Osteoblast (primary cell): ENCODE results near the gene ESRRG. TPM values are rescaled to one million over a fixed set of nuclear protein-coding genes. Genes with fewer than 3 reads are reported as not detected.

Experiments used
- DNase-seq: peaks from one replicate; pipeline ENCODE4 v3.0.0; 2011; ENCODE audit warnings: low spot score, mixed read lengths; ENCODE audit not compliant: insufficient read length; ENCODE audit errors: missing footprints
- H2AFZ ChIP-seq: 2 replicates; pipeline ENCODE4 v1.6.0; 2011; ENCODE audit warnings: mild to moderate bottlenecking, low read length
- H3K27ac ChIP-seq: 2 replicates; pipeline ENCODE4 v1.5.1; 2011; ENCODE audit warnings: mild to moderate bottlenecking, low read depth, low read length, moderate library complexity
- H3K27me3 ChIP-seq: 2 replicates; pipeline ENCODE4 v1.6.0; 2012; ENCODE audit warnings: mild to moderate bottlenecking, control low read depth, inconsistent platforms, low read length, moderate library complexity; ENCODE audit not compliant: insufficient read depth
- H3K36me3 ChIP-seq: 2 replicates; pipeline ENCODE4 v1.5.1; 2011; ENCODE audit warnings: mild to moderate bottlenecking, low read length, control low read depth, moderate library complexity; ENCODE audit not compliant: insufficient read depth
- H3K4me1 ChIP-seq: 2 replicates; pipeline ENCODE4 v1.5.1; 2011; ENCODE audit warnings: mild to moderate bottlenecking, low read length, control low read depth, moderate library complexity; ENCODE audit not compliant: insufficient read depth
- H3K4me2 ChIP-seq: 2 replicates; pipeline ENCODE4 v1.6.0; 2011; ENCODE audit warnings: mild to moderate bottlenecking, low read length; ENCODE audit not compliant: insufficient read depth
- H3K4me3 ChIP-seq: fragments of 200-600 bp; sonication (generic); 3 replicates; pipeline ENCODE4 v1.5.1; 2012; ENCODE audit warnings: mild to moderate bottlenecking, low read length, inconsistent platforms; ENCODE audit not compliant: insufficient read depth
- H3K79me2 ChIP-seq: 2 replicates; pipeline ENCODE4 v1.6.0; 2012; ENCODE audit warnings: mild to moderate bottlenecking, low read length, control low read depth, inconsistent platforms; ENCODE audit not compliant: insufficient read depth
- H3K9me3 ChIP-seq: 2 replicates; pipeline ENCODE4 v1.5.1; 2011; ENCODE audit warnings: low read depth, low read length, control low read depth
- H4K20me1 ChIP-seq: 2 replicates; pipeline ENCODE4 v1.6.0; 2012; ENCODE audit warnings: mild to moderate bottlenecking, low read length, control low read depth; ENCODE audit not compliant: insufficient read depth
- total RNA-seq: library from RNA; depleted of rRNA; stranded (reverse); fragments of >200 nt; gene quantifications from 2 replicates; pipeline ENCODE4 v1.2.3, GENCODE V29; 2012
- TF ChIP-seq, protein P1 (sequence below): IDR thresholded peaks from 2 replicates; pipeline ENCODE4 v1.5.1; 2011; ENCODE audit warnings: mild to moderate bottlenecking, low read depth, low read length, moderate library complexity; ENCODE audit errors: extremely low read depth

The ESRRG gene
- total RNA-seq, 1 donor = not detected

DNA sequence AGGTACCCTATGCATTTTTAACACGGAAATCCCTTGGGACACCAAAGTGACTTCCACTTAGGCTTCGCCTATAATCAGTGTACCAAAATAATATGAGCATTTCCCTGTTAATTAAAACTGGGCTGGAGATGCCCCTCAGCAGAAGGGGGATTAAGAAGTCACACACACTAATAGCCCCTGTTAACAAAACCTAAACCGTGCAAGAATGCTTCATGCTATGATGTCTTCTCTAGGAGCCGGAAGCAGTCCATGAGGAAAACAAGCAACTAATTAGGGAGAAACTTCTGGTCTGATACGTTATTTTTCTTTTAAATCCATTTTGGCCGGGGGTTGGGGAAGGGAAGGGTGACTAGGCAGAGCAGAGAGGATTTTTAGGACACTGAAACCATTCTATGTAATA lies 123.4 kb downstream of the ESRRG start:
- Histone ChIP-seq H3K27me3 (no peaks in the 10 kb centered on the region), H3K9me3 (no peaks in the 10 kb centered on the region), H3K4me1 (peaks cover 8% of the 10 kb centered on the region), H3K4me3 (no peak overlapping the region), H4K20me1 (no peaks in the 10 kb centered on the region), H3K4me2 (no peak overlapping the region), H3K27ac (no peak overlapping the region), H2AFZ (peak overlapping the region; percentile 100), H3K36me3 (no peaks in the 10 kb centered on the region), H3K79me2 (no peaks in the 10 kb centered on the region)
- DNase-seq = no peak
- TF ChIP-seq, protein P1, sequence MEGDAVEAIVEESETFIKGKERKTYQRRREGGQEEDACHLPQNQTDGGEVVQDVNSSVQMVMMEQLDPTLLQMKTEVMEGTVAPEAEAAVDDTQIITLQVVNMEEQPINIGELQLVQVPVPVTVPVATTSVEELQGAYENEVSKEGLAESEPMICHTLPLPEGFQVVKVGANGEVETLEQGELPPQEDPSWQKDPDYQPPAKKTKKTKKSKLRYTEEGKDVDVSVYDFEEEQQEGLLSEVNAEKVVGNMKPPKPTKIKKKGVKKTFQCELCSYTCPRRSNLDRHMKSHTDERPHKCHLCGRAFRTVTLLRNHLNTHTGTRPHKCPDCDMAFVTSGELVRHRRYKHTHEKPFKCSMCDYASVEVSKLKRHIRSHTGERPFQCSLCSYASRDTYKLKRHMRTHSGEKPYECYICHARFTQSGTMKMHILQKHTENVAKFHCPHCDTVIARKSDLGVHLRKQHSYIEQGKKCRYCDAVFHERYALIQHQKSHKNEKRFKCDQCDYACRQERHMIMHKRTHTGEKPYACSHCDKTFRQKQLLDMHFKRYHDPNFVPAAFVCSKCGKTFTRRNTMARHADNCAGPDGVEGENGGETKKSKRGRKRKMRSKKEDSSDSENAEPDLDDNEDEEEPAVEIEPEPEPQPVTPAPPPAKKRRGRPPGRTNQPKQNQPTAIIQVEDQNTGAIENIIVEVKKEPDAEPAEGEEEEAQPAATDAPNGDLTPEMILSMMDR = no peak

- H3K79me2 ChIP-seq = no peaks in the 10 kb centered on the region
- no peaks in the 10 kb centered on the region for H3K9me3 ChIP-seq
- H2AFZ ChIP-seq = no peak overlapping the region
- no peaks in the 10 kb centered on the region for H3K27me3 ChIP-seq
- H4K20me1 ChIP-seq = no peaks in the 10 kb centered on the region
- H3K4me3 ChIP-seq = no peak overlapping the region
- no peak overlapping the region for H3K27ac ChIP-seq
- H3K36me3 ChIP-seq = no peaks in the 10 kb centered on the region
- TF ChIP-seq, protein P1 = no peak
- H3K4me1 ChIP-seq = peaks cover 8% of the 10 kb centered on the region
- DNase-seq = no peak
- no peak overlapping the region for H3K4me2 ChIP-seq
Observed at GRCh38 chr1:216598448-216598847, 124.8 kb downstream of the ESRRG start.

DNA sequence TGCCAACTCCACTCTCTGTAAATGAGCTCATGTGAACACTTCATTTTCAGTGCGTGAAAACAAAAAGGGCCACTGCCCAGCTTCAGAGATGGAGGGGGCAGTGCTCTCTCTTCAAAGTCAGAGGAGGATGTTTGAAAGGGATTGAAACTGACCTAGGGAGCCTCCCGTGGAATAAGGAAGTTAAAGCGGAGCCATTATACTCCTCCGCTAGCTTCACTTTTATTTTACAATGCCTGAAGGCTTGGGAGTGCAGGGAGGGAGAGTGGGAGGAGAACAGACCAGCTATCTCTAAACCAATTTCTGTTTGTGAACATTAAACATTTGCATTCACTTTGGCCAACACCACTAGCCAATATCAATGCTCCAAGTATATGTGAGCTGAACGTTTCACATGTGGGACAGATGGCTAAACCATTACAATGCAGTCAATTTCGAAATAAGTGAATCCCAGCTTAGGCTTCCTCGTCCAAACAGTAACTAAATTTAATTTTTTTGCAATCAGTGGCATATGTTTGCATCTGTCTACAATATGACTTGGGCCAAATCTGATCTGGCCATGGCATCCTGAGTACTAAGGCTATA lies 126.9 kb downstream of the ESRRG start:
- H4K20me1 ChIP-seq = no peaks in the 10 kb centered on the region
- no peak overlapping the region for H3K4me3 ChIP-seq
- no peaks in the 10 kb centered on the region for H3K9me3 ChIP-seq
- DNase-seq = no peak
- H3K27me3 ChIP-seq = no peaks in the 10 kb centered on the region
- H2AFZ ChIP-seq = no peak overlapping the region
- no peaks in the 10 kb centered on the region for H3K36me3 ChIP-seq
- no peak overlapping the region for H3K27ac ChIP-seq
- H3K4me1 ChIP-seq = peaks cover 5% of the 10 kb centered on the region
- H3K79me2 ChIP-seq = no peaks in the 10 kb centered on the region
- TF ChIP-seq, protein P1 = no peak
- no peak overlapping the region for H3K4me2 ChIP-seq

GRCh38 chr1:216587715-216588114 lies 135.5 kb downstream of the ESRRG start:
- H3K9me3 ChIP-seq = no peaks in the 10 kb centered on the region
- H3K4me2 ChIP-seq = no peak overlapping the region
- TF ChIP-seq, protein P1 = no peak
- no peak overlapping the region for H2AFZ ChIP-seq
- no peaks in the 10 kb centered on the region for H3K36me3 ChIP-seq
- H4K20me1 ChIP-seq = no peaks in the 10 kb centered on the region
- no peak overlapping the region for H3K4me3 ChIP-seq
- H3K27ac ChIP-seq = no peak overlapping the region
- DNase-seq = no peak
- no peaks in the 10 kb centered on the region for H3K4me1 ChIP-seq
- no peaks in the 10 kb centered on the region for H3K79me2 ChIP-seq
- H3K27me3 ChIP-seq = no peaks in the 10 kb centered on the region
